H1 (cell line): ENCODE measurements around the gene KRTAP10-7. TPM values are rescaled to one million over a fixed set of nuclear protein-coding genes. Genes with fewer than 3 reads are reported as not detected.

ENCODE experiments used
- CTCF ChIA-PET: fragments of 300-600 bp; sonication (Branson Sonifier 250); formaldehyde crosslinking; loops from one replicate; lab custom pipeline; 2021; ENCODE audit not compliant: partially characterized antibody; lab: Charles Lee
- POLR2A ChIA-PET: fragments of 300-600 bp; sonication (Branson Sonifier 250); formaldehyde crosslinking; loops from one replicate; lab custom pipeline; 2021; ENCODE audit warnings: inconsistent platforms; ENCODE audit not compliant: partially characterized antibody; lab: Charles Lee
- DNase-seq, 2 experiments: peaks; one replicate each; pipeline versions ENCODE4 v3.0.0 to v3.0.0-alpha.2; 2010 to 2022; ENCODE audit warnings: low spot score in 2 of 2, low read depth in 1 of 2, mixed read lengths in 1 of 2
- FAIRE-seq: peaks from 2 replicates; lab custom pipeline; 2011; peaks lifted over from hg19 to GRCh38; lab: Jason Lieb, UNC
- H2AFZ ChIP-seq: 2 replicates; pipeline ENCODE4 v1.8.1; 2012; ENCODE audit warnings: low read length, inconsistent platforms
- H2AK5ac ChIP-seq: 2 replicates; pipeline ENCODE4 v1.6.1; 2013; ENCODE audit warnings: low read depth, low read length
- H2BK120ac ChIP-seq: replicated peaks from 2 replicates; pipeline ENCODE3; 2013; ENCODE audit warnings: low read depth, low read length, inconsistent platforms
- H2BK12ac ChIP-seq: 2 replicates; pipeline ENCODE4 v1.6.1; 2013; ENCODE audit warnings: low read depth, low read length
- H2BK15ac ChIP-seq: 2 replicates; pipeline ENCODE4 v1.6.1; 2013; ENCODE audit warnings: low read length
- H2BK20ac ChIP-seq: 2 replicates; pipeline ENCODE4 v1.6.1; 2013; ENCODE audit warnings: low read length
- H2BK5ac ChIP-seq: 2 replicates; pipeline ENCODE4 v1.6.1; 2013; ENCODE audit warnings: low read depth, low read length
- H3K14ac ChIP-seq: 2 replicates; pipeline ENCODE4 v1.6.1; 2013; ENCODE audit warnings: inconsistent platforms; ENCODE audit not compliant: insufficient read length
- H3K18ac ChIP-seq: 2 replicates; pipeline ENCODE4 v1.6.1; 2013; ENCODE audit warnings: low read length; ENCODE audit errors: extremely low read depth
- H3K23ac ChIP-seq: 2 replicates; pipeline ENCODE4 v1.6.1; 2013; ENCODE audit warnings: inconsistent platforms; ENCODE audit not compliant: insufficient read length
- H3K23me2 ChIP-seq: 2 replicates; pipeline ENCODE4 v1.6.1; 2013; ENCODE audit warnings: low read depth, low read length
- H3K27ac ChIP-seq: 2 replicates; pipeline ENCODE4 v1.6.1; 2011; ENCODE audit warnings: low read depth, low read length, inconsistent platforms
- H3K27me3 ChIP-seq, 4 experiments: replicated peaks in 1 of 4; 1 replicate in 1 of 4; 2 replicates in 3 of 4; pipeline versions ENCODE4 v1.6.1 to v1.8.1; 2011 to 2013; ENCODE audit warnings: low read length in 3 of 4, mild to moderate bottlenecking in 3 of 4, inconsistent platforms in 2 of 4, mixed read lengths in 2 of 4, moderate library complexity in 1 of 4; ENCODE audit not compliant: control insufficient read depth in 3 of 4, insufficient read depth in 3 of 4; ENCODE audit errors: extremely low read depth in 1 of 4
- H3K36me3 ChIP-seq, 4 experiments: 2 replicates each; pipeline versions ENCODE4 v1.6.1 to v1.8.1; 2011 to 2013; ENCODE audit warnings: mild to moderate bottlenecking in 4 of 4, low read length in 3 of 4, moderate library complexity in 2 of 4, control low read depth in 1 of 4, inconsistent platforms in 1 of 4; ENCODE audit not compliant: insufficient read depth in 4 of 4, control insufficient read depth in 2 of 4
- H3K4ac ChIP-seq: replicated peaks from 2 replicates; pipeline ENCODE3; 2013; ENCODE audit warnings: low read length, low read depth, mixed read lengths, inconsistent platforms; ENCODE audit not compliant: insufficient read length
- H3K4me1 ChIP-seq, 4 experiments: replicated peaks in 1 of 4; 1 replicate in 1 of 4; 2 replicates in 3 of 4; pipeline versions ENCODE4 v1.6.1 to v1.8.1; 2011 to 2013; ENCODE audit warnings: low read length in 3 of 4, inconsistent platforms in 2 of 4, mixed read lengths in 1 of 4; ENCODE audit not compliant: insufficient read depth in 4 of 4, control insufficient read depth in 3 of 4
- H3K4me2 ChIP-seq, 2 experiments: 2 replicates each; pipeline versions ENCODE4 v1.6.1 to v1.8.1; 2011 to 2013; ENCODE audit warnings: low read depth in 2 of 2, low read length in 2 of 2, control low read depth in 1 of 2, inconsistent platforms in 1 of 2, mild to moderate bottlenecking in 1 of 2; ENCODE audit not compliant: insufficient read depth in 1 of 2
- H3K4me3 ChIP-seq, 4 experiments: fragments of 200-600, 300-600 bp in 1 of 4; sonication (generic), shearing (Covaris generic), sonication (Bioruptor Twin) in 1 of 4; 2 replicates each; pipeline versions ENCODE4 v1.5.1 to v1.8.1; 2011 to 2016; ENCODE audit warnings: low read length in 4 of 4, low read depth in 3 of 4, control low read depth in 2 of 4, inconsistent platforms in 2 of 4, mild to moderate bottlenecking in 2 of 4, mixed read lengths in 1 of 4, moderate library complexity in 1 of 4; ENCODE audit not compliant: insufficient read depth in 2 of 4; ENCODE audit errors: extremely low read depth in 1 of 4
- H3K56ac ChIP-seq: replicated peaks from 2 replicates; pipeline ENCODE3; 2013; ENCODE audit warnings: low read depth, mild to moderate bottlenecking, mixed read lengths, low read length, inconsistent platforms; ENCODE audit not compliant: insufficient read length
- H3K79me1 ChIP-seq: 2 replicates; pipeline ENCODE4 v1.6.1; 2013; ENCODE audit warnings: low read depth, low read length, control low read depth
- H3K79me2 ChIP-seq, 2 experiments: 2 replicates each; pipeline versions ENCODE4 v1.6.1 to v1.8.1; 2012 to 2013; ENCODE audit warnings: low read length in 2 of 2, mild to moderate bottlenecking in 2 of 2, inconsistent platforms in 1 of 2; ENCODE audit not compliant: insufficient read depth in 2 of 2, control insufficient read depth in 1 of 2
- H3K9ac ChIP-seq, 4 experiments: replicated peaks in 1 of 4; 1 replicate in 1 of 4; 2 replicates in 3 of 4; pipeline versions ENCODE4 v1.6.1 to v1.8.1; 2011 to 2013; ENCODE audit warnings: low read depth in 3 of 4, low read length in 3 of 4, control low read depth in 2 of 4, mild to moderate bottlenecking in 2 of 4, moderate library complexity in 2 of 4, inconsistent platforms in 1 of 4; ENCODE audit errors: extremely low read depth in 1 of 4
- H3K9me3 ChIP-seq, 2 experiments: 2 replicates each; pipeline versions ENCODE4 v1.6.1 to v1.8.1; 2012 to 2013; ENCODE audit warnings: mild to moderate bottlenecking in 2 of 2, moderate library complexity in 2 of 2, control low read depth in 1 of 2, inconsistent platforms in 1 of 2, low read depth in 1 of 2, low read length in 1 of 2, mixed read lengths in 1 of 2; ENCODE audit not compliant: insufficient read depth in 2 of 2
- H4K20me1 ChIP-seq, 2 experiments: replicated peaks in 1 of 2; 2 replicates each; pipeline versions ENCODE3 to v1.8.1; 2011 to 2013; ENCODE audit warnings: inconsistent platforms in 2 of 2, low read length in 2 of 2, mild to moderate bottlenecking in 1 of 2; ENCODE audit not compliant: insufficient read depth in 2 of 2, control insufficient read depth in 1 of 2
- H4K5ac ChIP-seq: 2 replicates; pipeline ENCODE4 v1.6.1; 2013; ENCODE audit warnings: low read length, low read depth, mixed read lengths, inconsistent platforms; ENCODE audit not compliant: insufficient read length
- H4K8ac ChIP-seq: 2 replicates; pipeline ENCODE4 v1.8.0; 2013; ENCODE audit warnings: mild to moderate bottlenecking, moderate library complexity, low read length, inconsistent platforms; ENCODE audit not compliant: insufficient read depth; ENCODE audit errors: extremely low read depth
- H4K91ac ChIP-seq: replicated peaks from 2 replicates; pipeline ENCODE3; 2013; ENCODE audit warnings: low read length, mixed read lengths, inconsistent platforms; ENCODE audit not compliant: insufficient read length
- HDAC2 ChIP-seq, 2 experiments: fragments of 300-600 bp in 1 of 2; sonication (generic) in 1 of 2; IDR thresholded peaks; 2 replicates each; pipeline ENCODE4 v1.6.1; 2011 to 2012; ENCODE audit warnings: low read depth in 2 of 2, low read length in 2 of 2, mild to moderate bottlenecking in 2 of 2, moderate library complexity in 2 of 2, borderline replicate concordance in 1 of 2, inconsistent platforms in 1 of 2
- HDAC6 ChIP-seq: IDR thresholded peaks from one replicate; pipeline ENCODE4 v1.7.1; 2012; ENCODE audit warnings: low read depth, mild to moderate bottlenecking, inconsistent platforms, low read length, moderate library complexity
- NANOG ChIP-seq: IDR thresholded peaks from 2 replicates; pipeline ENCODE4 v1.6.1; 2011; ENCODE audit warnings: low read length, low read depth, mild to moderate bottlenecking, inconsistent platforms; ENCODE audit not compliant: insufficient read depth, poor library complexity, severe bottlenecking
- SIX5 ChIP-seq: IDR thresholded peaks from 2 replicates; pipeline ENCODE4 v1.6.1; 2011; ENCODE audit warnings: mild to moderate bottlenecking, low read depth, low read length
- SP4 ChIP-seq: IDR thresholded peaks from 2 replicates; pipeline ENCODE4 v1.6.1; 2012; ENCODE audit warnings: low read length, inconsistent platforms
- TBP ChIP-seq: IDR thresholded peaks from 2 replicates; pipeline ENCODE4 v1.6.1; 2011; ENCODE audit warnings: low read depth, low read length, improper control_type of control experiment
- WGBS, 2 experiments: shearing (Covaris generic) in 1 of 2; methylation state at CpG; one replicate each; pipeline versions ENCODE4 v1.1.6 to v1.1.7; 2013 to 2015; ENCODE audit warnings: low lambda C conversion rate in 2 of 2, mixed read lengths in 2 of 2, inconsistent platforms in 1 of 2, low coverage in 1 of 2, missing lambda C conversion rate in 1 of 2; ENCODE audit not compliant: insufficient replicate concordance in 2 of 2, insufficient coverage in 1 of 2, insufficient read length in 1 of 2; ENCODE audit errors: extremely low coverage in 1 of 2, missing lambda C conversion rate in 1 of 2; 5-methylcytosine and 5-hydroxymethylcytosine counted together
- polyA plus RNA-seq, 7 experiments: library from polyadenylated mRNA; depleted of rRNA in 3 of 7; stranded (reverse) in 5 of 7; unstranded in 2 of 7; fragments of >200 nt in 5 of 7; fragments of 200-250 nt in 2 of 7; gene quantifications; 1 replicate in 5 of 7; 2 replicates in 1 of 7; 4 replicates in 1 of 7; pipeline versions ENCODE4 v1.2.1 to v1.2.3, GENCODE V29; 2011 to 2013; ENCODE audit warnings: missing spikeins in 2 of 7, mixed read lengths in 2 of 7
- total RNA-seq: library from RNA; stranded (reverse); fragmentation: NEBNext Ultra II Directional; extraction: Animal tissue kit (Norgen Biotek cat#: 25700); gene quantifications from 2 replicates; pipeline ENCODE4 v1.2.1, GENCODE V29; 2021

Gene KRTAP10-7
- total and polyA plus RNA-seq, 2 of the 8 experiments (the other 6 are each of a cell fraction or from before 2014, with no cell fraction given): not detected

DNA sequence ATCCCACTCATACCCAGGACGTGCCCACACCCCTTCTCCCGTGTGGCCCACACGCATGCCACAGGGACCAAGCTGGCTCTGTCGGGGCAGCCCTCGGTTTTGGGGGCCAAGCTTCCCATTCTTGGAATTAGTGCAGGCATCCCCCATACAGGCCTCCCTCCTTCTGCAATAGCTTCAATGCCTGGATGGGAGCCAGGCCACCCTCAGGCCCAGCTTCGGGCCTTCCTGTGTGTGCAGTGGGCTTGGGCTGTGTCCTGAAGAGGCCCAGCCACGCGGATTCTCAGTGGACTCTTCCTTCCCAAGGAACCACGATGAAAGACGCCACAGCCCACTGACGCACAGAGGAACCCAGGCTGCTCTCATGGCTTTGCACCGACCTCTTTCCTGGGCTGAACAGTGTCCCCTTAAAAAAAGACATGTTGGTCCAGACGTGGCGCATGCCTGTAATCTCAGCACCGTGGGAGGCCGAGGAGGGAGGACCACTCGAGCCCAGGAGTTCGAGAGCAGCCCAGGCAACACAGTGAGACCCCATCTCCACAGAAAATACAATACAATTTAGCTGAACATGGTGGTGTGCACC lies 49.2 kb downstream of the KRTAP10-7 start:
- no peak overlapping the region for H3K18ac ChIP-seq
- H2BK12ac ChIP-seq: no peak overlapping the region
- H3K9ac ChIP-seq: no peak overlapping the region
- H3K14ac ChIP-seq: no peak overlapping the region
- no peak overlapping the region for H3K27ac ChIP-seq
- no peak overlapping the region for H2BK15ac ChIP-seq
- no peak overlapping the region for H3K23ac ChIP-seq
- no peak for TF ChIP-seq NANOG
- TF ChIP-seq HDAC6: no peak
- TF ChIP-seq HDAC2 (IDR thresholded peaks at IDR 0.05; ENCODE audit: borderline replicate concordance in 1 of 2, low read depth in 2 of 2, low read length in 2 of 2): no peak
- TF ChIP-seq TBP: no peak
- no peak for TF ChIP-seq SIX5
- TF ChIP-seq SP4: no peak
- H2BK20ac ChIP-seq: no peak overlapping the region
- no peak overlapping the region for H4K91ac ChIP-seq
- H4K5ac ChIP-seq: no peak overlapping the region
- H3K79me2 ChIP-seq: no peaks in the 10 kb centered on the region
- no peak overlapping the region for H2AK5ac ChIP-seq
- DNase-seq (no peak), FAIRE-seq (no peak)
- H3K23me2 ChIP-seq: no peaks in the 10 kb centered on the region
- no peak overlapping the region for H3K4me2 ChIP-seq
- H2AFZ ChIP-seq: no peak overlapping the region
- no peak overlapping the region for H3K4ac ChIP-seq
- H3K4me1 ChIP-seq: peaks cover 0 to 14% (median 4%) of the 10 kb centered on the region in 4 experiments; a peak in 3 of 7 replicates
- H3K56ac ChIP-seq: no peak overlapping the region
- POLR2A ChIA-PET: no interaction called here
- no peaks in the 10 kb centered on the region; the same call in 1 of the 2 replicates for H3K79me1 ChIP-seq
- no peak overlapping the region for H3K4me3 ChIP-seq
- no peak overlapping the region for H2BK120ac ChIP-seq
- H2BK5ac ChIP-seq: no peak overlapping the region
- H4K20me1 ChIP-seq: no peaks in the 10 kb centered on the region
- no peaks in the 10 kb centered on the region for H3K36me3 ChIP-seq
- WGBS, 2 experiments: 88% methylated on average over 18 of the region's 18 CpGs; no CpG with 5 or more reads in 1 of the 2 experiments
- H4K8ac ChIP-seq: peak overlapping the region; percentile 51; the same call in 1 of the 2 replicates
- H3K27me3 ChIP-seq: peaks cover 0 to 2% (median 0%) of the 10 kb centered on the region in 4 experiments; a peak in 1 of 7 replicates
- CTCF ChIA-PET: interaction anchor here (0.7 to 1.3 kb wide), 3 partner anchors 26 to 144 kb away, joined by 3 to 4 read pairs (median 3); no protein-coding TSS in a partner anchor
- no peaks in the 10 kb centered on the region; a peak in 1 of 4 replicates for H3K9me3 ChIP-seq
